ENCODE measurements around the gene STXBP3. TPM values are rescaled to one million over a fixed set of nuclear protein-coding genes. Genes with fewer than 3 reads are reported as not detected.

Gene STXBP3
- total RNA-seq, 1 experiment from 2014 or later, result 34.1 TPM

- no peaks in the 10 kb centered on the region for H3K23me2 ChIP-seq (ENCODE audit: insufficient read length, low read depth, low read length, poor library complexity, severe bottlenecking)
- no peaks in the 10 kb centered on the region for H4K20me1 ChIP-seq (ENCODE audit: control insufficient read depth, insufficient read depth, insufficient read length)
- no peak overlapping the region for H3K56ac ChIP-seq (ENCODE audit: insufficient read length, low read depth, low read length)
- TF ChIP-seq CTCF (conservative IDR thresholded peaks at IDR 0.05), result no peak
- peaks cover 2% of the 10 kb centered on the region; the same call in 1 of the 2 replicates for H3K4me1 ChIP-seq (ENCODE audit: insufficient read depth, low read length)
- no peaks in the 10 kb centered on the region for H3K27me3 ChIP-seq (ENCODE audit: insufficient read depth, low read length)
- H3K27ac ChIP-seq (ENCODE audit: insufficient read length, low read depth, low read length), result no peak overlapping the region
- H3K4me2 ChIP-seq (ENCODE audit: insufficient read depth, insufficient read length, low read length), result no peak overlapping the region
- H2BK20ac ChIP-seq (ENCODE audit: low read depth, low read length, poor library complexity, severe bottlenecking), result no peak overlapping the region
- no peak overlapping the region for H2AK5ac ChIP-seq (ENCODE audit: insufficient read length, low read length)
- no peaks in the 10 kb centered on the region; the same call in 1 of the 2 replicates for H3K27me3 Mint-ChIP-seq (ENCODE audit: low read depth)
- H3K4me3 Mint-ChIP-seq, result no peak overlapping the region
- H3K14ac ChIP-seq (ENCODE audit: insufficient read depth, low read length), result no peak overlapping the region
- H3K23ac ChIP-seq (ENCODE audit: insufficient read length, low read depth, low read length), result no peak overlapping the region
- no peak overlapping the region for H2BK15ac ChIP-seq (ENCODE audit: low read depth, low read length)
- H3K27ac Mint-ChIP-seq, result no peak overlapping the region
- peaks cover 31 to 32% of the 10 kb centered on the region in 2 experiments for H3K4me1 Mint-ChIP-seq
- H3K79me2 ChIP-seq (ENCODE audit: insufficient read depth, low read length), result no peaks in the 10 kb centered on the region
- no peak overlapping the region for H3K4ac ChIP-seq (ENCODE audit: low read depth, low read length)
- no peaks in the 10 kb centered on the region for H3K9me3 ChIP-seq (ENCODE audit: control insufficient read depth, low read depth, low read length)
- H3K9ac ChIP-seq (ENCODE audit: extremely low read depth, insufficient read length, low read length), result no peak overlapping the region
- H2AFZ ChIP-seq (ENCODE audit: low read length), result no peak overlapping the region
- H2BK120ac ChIP-seq (ENCODE audit: low read depth, low read length, poor library complexity, severe bottlenecking), result no peak overlapping the region
- no peak overlapping the region for H4K5ac ChIP-seq (ENCODE audit: insufficient read length, low read depth, low read length)
- H3K9me3 Mint-ChIP-seq, result no peaks in the 10 kb centered on the region
- H2BK12ac ChIP-seq (ENCODE audit: insufficient read length, low read depth, low read length), result no peak overlapping the region
- no peak overlapping the region for H2BK5ac ChIP-seq (ENCODE audit: insufficient read length, low read length)
- no peak overlapping the region for H4K91ac ChIP-seq (ENCODE audit: insufficient read length, low read depth, low read length)
- no peak for DNase-seq
- H4K8ac ChIP-seq (replicated peaks; ENCODE audit: insufficient read length, low read depth, low read length), result no peak overlapping the region
- no peak overlapping the region for H3T11ph ChIP-seq (ENCODE audit: low read length)
- H3K18ac ChIP-seq (ENCODE audit: insufficient read length, low read depth, low read length), result no peak overlapping the region
- H3K79me1 ChIP-seq (ENCODE audit: insufficient read depth, low read depth, low read length, poor library complexity, severe bottlenecking), result no peaks in the 10 kb centered on the region
- WGBS (ENCODE audit: extremely low coverage, insufficient read length, low lambda C conversion rate), result no CpG with 5 or more reads among the region's 6 CpGs
- H3K36me3 Mint-ChIP-seq (ENCODE audit: insufficient read depth in 1 of 3, low read depth in 3 of 3), result no peaks in the 10 kb centered on the region; a peak in 2 of 7 replicates
These were observed 24.2 kb upstream of the STXBP3 start for GRCh38 chr1:108722292-108722691.
